GM19240 (cell line): ENCODE results near the gene MATK.

Experiments
- DNase-seq: peaks from one replicate; pipeline ENCODE4 v3.0.0; 2011; ENCODE audit warnings: low spot score; ENCODE audit not compliant: insufficient read length

The MATK gene

DNA sequence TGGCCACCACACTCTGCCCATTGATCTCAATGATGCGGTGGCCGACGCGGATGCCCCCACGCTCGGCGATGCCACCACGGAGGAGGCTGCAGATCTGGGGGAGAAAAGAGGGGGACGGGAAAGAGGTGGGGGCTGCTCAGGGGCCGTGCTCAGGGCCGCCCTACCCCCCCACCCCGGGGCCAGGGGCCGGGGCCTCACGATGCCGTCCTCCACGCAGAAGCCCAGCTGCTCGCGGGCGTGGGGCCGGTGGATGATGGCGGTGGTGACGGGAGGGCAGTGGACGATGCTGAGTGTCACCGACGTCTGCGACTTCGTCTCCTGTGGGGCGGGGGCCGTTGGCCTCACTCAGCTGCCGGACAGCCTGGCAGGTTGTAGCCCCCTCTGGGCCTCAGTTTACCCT is 34.9 kb downstream of the MATK start:
- DNase-seq, result no peak

DNA sequence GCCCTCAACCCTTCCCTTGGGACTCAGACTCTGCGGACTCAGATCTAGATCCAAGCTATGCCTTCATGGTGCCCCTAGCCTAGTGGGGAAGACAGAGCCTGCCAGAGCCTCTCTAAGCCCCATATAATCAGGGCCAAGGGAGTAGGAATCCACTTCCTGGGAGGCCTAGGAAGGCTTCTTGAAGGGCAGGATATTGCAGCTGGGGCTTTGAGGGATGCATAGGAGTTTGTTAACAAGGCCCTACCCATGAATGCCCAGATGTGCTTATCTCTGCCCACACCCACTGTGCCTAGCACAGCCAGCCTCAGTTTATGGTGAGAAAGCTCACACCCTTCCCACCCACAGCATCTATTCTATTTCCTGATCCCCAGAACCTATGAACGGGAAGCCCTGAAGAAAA is 36.0 kb downstream of the MATK start:
- DNase-seq, result no peak

DNA sequence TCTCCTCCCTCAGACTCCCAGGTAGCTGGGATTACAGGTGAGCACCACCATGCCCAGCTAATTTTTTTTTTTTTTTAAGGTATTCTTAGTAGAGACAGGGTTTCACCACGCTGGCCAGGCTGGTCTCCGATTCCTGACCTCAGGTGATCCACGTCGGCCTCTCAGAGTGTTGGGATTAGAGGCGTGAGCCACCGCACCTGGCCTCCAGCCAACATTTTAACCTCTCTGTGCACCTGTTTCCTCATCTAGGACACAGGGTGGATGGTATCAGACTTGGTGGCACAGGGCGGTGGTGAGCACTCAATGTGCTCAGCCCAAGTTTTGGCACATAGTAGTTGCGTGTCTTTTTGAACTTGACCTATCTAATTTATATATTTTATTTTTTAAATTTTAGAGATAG is 37.2 kb downstream of the MATK start:
- no peak for DNase-seq

DNA sequence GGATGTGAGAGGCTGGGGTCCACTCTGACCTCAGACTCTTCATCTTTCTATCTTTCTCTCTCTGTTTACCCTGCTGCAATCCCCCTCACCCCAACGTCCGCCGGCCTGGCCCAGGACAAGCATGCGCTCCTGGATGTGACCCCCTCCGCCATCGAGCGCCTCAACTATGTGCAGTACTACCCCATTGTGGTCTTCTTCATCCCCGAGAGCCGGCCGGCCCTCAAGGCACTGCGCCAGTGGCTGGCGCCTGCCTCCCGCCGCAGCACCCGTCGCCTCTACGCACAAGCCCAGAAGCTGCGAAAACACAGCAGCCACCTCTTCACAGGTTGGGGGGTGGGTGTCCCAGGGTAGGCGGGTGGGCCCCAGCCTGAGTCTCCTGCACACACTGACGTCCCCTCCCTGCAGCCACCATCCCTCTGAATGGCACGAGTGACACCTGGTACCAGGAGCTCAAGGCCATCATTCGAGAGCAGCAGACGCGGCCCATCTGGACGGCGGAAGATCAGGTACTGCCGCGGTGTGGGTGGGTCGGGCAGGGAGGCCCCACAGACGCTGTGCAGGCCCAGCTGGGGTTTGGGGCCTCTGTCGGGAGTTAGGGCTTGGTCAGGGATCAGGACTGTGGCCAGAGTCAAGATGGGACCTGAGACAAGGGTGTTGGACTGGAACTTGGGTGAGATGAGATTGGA is 39.7 kb downstream of the MATK start:
- no peak for DNase-seq

DNA sequence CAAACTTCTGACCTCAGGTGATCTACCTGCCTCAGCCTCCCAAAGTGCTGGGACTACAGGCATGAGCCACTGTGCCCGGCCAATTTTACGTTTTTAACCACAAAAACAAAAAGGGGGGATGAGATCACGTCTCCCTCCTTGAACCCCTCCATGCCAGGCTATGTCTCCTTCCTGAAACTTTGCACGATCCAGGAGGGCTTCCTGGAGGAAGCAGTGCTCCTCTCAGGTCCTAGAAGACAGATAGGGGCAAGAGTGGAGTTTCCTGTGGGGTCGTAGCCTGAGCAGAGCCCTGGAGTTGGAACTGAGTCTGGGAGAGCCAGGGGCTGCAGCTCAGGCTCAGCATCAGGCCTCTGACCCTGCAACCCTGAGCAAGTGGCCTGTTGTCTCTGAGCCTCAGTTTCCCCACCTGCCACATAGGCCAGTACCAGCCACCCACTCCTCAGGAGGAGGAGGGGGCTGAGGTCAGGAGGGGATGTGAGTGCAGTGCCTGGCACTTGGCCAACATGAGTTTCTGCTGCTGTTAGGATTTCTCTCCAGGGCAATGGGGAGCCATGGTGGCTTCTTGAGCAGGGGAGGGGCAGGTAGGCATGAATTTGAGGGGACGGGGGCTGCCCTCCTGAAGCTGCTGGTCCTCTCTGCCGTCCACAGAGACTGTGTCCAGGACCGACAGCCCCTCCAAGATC is 40.7 kb downstream of the MATK start:
- DNase-seq, result no peak

DNA sequence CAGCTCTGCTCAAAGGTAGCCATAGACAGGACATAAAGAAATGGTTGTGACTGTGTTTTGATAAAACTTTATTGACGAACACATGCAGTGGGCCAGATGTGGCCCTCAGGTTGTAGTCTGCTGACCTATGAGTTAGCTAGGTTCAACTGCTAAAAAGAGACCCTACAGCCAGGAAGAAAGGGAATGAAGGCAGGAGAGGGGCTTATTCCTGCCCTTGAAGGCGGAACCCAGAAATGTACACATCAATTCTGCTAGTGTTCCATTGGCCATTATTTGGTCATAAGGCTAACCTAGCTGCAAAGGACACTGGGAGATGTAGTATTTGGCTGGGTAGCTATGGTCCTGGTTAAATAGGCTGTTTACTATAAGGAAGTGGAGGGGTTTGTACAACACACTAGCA is 42.7 kb downstream of the MATK start:
- no peak for DNase-seq

DNA sequence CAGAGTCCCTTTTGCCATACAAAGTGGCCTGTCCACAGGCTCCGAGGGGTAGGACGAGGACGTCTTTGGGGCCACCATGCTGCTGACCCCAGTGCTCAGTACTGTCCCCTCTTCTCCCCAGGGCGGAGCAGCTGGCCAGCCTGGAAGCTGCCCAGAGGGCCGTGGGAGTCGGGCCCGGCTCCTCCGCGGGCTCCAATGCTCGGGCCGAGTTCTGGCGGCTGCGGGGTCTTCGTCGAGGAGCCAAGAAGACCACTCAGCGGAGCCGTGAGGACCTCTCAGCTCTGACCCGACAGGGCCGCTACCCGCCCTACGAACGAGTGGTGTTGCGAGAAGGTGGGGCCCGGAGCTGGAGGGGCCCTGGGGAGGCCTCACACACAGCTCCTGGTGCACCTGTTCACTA is 45.8 kb downstream of the MATK start:
- DNase-seq, result no peak

DNA sequence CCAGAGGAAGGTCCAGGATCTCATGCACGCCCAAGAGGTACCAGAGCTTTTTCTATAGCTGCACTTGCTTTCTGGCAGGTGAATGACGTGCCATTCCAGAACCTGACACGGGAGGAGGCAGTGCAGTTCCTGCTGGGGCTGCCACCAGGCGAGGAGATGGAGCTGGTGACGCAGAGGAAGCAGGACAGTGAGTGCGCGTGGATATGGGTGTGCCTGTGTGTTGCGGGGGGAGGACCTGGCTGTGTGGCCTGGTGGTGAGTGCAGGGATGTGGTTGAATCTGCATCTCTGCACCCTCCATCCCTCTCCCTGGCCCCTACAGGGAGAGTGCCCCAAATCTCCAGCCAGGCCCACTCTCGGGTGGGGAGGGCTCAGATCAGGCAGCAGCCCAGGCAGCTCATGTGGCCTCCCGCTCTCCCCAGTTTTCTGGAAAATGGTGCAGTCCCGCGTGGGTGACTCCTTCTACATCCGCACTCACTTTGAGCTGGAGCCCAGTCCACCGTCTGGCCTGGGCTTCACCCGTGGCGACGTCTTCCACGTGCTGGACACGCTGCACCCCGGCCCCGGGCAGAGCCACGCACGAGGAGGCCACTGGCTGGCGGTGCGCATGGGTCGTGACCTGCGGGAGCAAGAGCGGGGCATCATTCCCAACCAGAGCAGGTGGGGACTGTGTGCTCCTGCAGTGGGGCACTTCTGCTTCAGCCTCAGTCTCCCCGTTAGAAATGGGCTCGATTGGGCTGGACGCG is 47.5 kb downstream of the MATK start:
- DNase-seq, result no peak

DNA sequence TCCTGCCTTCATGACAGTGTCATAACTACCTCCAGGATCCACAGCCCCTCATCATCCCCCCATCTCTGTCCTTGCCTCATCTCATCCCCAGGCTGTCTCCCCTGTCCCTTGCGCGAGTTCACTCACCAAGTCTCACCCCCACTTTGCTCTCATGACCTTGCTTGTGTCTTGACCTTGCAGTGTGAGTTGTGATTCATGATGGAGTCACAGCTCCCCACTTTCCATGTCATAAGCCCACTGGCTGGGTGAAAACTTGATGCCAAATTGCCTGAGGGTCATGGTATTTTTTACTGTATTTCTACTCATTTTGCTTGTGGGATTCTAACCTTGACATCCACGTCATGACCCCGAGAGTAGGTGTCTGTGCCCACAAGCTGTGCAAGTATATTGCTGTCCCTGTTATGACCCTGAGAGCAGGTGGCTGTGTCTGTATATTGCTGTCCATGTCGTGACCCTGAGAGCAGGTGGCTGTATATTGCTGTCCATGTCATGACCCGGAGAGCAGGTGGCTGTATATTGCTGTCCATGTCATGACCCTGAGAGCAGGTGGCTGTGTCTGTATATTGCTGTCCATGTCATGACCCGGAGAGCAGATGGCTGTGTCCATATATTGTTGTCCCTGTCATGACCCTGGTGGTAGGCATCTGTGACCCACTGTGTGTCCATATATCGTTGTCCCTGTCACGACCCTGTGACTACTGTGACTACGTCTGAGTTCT is 48.5 kb downstream of the MATK start:
- no peak for DNase-seq

DNA sequence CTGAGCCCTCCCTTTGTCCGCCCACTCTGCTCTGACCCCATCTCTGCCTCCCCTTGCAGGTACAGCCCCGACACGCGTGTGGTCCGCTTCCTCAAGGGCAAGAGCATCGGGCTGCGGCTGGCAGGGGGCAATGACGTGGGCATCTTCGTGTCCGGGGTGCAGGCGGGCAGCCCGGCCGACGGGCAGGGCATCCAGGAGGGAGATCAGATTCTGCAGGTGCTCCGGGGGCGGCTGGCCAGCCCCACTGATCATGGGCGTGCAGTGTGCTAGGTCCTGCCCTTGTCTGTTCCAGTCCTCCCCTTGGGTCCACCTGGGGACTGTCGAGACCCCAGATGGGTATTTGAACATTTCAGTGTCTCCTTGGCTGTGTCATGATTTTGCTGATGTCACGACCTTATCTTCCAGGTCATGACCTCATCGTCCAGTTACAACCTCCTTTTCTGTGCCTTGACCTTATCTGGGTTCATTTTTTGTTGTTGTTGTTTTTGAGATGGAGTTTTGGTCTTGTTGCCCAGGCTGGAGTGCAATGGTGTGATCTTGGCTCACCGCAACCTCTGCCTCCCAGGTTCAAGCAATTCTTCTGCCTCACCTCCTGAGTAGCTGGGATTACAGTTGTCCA is 50.0 kb downstream of the MATK start:
- DNase-seq, result no peak

DNA sequence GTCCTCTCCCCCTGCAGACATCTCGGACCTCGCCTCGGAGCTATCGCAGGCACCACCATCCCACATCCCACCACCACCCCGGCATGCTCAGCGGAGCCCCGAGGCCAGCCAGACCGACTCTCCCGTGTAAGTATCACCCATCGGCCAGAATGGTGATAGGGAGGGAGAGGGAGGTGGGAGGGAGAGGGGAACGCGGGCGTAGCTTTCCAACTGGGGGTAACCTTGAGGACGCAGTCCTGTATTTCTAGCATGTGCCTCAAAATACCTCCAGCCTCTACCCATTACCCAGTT is 51.9 kb downstream of the MATK start:
- no peak for DNase-seq

DNA sequence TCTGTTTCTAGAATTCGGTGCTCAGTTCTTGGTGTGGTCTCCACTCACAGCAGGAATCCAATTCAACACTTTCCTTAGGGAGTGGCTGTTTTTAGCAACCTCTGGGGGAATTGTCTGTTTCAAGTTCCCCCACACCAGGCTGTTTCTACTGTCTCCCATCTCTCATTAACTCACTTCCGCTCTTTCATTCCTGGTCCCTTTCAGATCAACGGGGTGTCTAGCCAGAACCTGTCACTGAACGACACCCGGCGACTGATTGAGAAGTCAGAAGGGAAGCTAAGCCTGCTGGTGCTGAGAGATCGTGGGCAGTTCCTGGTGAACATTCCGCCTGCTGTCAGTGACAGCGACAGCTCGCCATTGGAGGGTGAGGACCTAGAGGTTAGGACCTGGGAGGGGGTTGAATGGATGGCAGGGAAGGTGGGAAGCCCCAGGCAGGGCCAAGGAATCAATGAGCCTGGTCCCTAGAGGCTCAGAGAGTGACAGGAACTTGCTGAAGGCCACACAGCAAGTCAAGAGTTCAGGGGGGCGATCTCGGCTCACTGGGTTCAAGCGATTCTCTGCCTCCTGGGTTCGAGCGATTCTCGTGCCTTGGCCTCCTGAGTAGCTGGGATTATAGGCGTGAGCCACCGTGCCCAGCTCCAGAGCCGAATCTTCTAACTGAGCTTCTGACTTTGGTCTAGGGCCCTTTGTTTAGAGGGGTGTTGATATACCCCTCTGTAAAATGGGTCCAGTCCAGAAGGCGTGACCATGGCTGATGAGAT is 52.5 kb downstream of the MATK start:
- DNase-seq, result no peak

DNA sequence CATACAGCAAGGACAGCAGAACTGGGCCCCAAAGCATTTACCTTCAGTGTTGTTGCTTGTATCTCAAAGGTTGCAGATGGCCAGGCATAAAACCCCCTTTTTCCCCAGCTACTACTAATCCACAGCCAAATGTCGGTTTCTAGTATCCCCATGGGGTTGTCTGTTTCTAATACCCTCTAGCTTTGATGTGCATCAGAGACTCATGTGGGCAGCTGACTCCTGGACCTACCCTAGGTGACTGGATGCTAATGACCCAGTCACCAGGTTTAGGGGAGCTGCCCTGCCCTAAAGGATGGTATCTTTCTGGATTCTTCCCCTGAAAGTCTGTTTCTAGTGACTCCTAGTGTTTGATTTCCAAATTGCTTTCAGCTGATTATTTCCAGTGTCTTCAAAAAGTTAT is 54.1 kb downstream of the MATK start:
- no peak for DNase-seq

DNA sequence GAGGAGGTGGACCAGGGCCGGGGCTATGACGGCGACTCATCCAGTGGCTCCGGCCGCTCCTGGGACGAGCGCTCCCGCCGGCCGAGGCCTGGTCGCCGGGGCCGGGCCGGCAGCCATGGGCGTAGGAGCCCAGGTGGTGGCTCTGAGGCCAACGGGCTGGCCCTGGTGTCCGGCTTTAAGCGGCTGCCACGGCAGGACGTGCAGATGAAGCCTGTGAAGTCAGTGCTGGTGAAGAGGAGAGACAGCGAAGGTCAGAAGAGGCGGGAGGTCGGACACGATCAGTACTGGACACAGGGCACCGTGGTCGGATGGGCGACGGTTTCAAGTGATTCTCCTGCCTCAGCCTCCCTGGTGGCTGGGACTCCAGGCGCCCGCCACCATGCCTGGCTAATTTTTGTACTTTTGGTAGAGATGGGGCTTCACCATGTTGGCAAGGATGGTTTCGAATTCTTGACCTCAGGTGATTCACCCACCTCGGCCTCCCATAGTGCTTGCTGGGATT is 55.7 kb downstream of the MATK start:
- DNase-seq, result no peak
